Measurements from ENCODE around the gene THRAP3.

GRCh38 chr1:36343651-36344394 lies 119.6 kb downstream of the THRAP3 start:
- TF ChIP-seq POLR2A (IDR thresholded peaks at IDR 0.05) = no peak
- TF ChIP-seq, protein P1, sequence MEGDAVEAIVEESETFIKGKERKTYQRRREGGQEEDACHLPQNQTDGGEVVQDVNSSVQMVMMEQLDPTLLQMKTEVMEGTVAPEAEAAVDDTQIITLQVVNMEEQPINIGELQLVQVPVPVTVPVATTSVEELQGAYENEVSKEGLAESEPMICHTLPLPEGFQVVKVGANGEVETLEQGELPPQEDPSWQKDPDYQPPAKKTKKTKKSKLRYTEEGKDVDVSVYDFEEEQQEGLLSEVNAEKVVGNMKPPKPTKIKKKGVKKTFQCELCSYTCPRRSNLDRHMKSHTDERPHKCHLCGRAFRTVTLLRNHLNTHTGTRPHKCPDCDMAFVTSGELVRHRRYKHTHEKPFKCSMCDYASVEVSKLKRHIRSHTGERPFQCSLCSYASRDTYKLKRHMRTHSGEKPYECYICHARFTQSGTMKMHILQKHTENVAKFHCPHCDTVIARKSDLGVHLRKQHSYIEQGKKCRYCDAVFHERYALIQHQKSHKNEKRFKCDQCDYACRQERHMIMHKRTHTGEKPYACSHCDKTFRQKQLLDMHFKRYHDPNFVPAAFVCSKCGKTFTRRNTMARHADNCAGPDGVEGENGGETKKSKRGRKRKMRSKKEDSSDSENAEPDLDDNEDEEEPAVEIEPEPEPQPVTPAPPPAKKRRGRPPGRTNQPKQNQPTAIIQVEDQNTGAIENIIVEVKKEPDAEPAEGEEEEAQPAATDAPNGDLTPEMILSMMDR (IDR thresholded peaks at IDR 0.05) = no peak
- TF ChIP-seq POLR2AphosphoS5 (IDR thresholded peaks at IDR 0.05) = no peak
- TF ChIP-seq EP300 (IDR thresholded peaks at IDR 0.05) = no peak
